ENCODE data around the gene TAP2.
"Not testable (repeated sequence)": the region's sequence is repeated elsewhere in the genome, so short reads cannot be mapped to it uniquely, and the experiment has no call there.

TAP2 gene

DNA sequence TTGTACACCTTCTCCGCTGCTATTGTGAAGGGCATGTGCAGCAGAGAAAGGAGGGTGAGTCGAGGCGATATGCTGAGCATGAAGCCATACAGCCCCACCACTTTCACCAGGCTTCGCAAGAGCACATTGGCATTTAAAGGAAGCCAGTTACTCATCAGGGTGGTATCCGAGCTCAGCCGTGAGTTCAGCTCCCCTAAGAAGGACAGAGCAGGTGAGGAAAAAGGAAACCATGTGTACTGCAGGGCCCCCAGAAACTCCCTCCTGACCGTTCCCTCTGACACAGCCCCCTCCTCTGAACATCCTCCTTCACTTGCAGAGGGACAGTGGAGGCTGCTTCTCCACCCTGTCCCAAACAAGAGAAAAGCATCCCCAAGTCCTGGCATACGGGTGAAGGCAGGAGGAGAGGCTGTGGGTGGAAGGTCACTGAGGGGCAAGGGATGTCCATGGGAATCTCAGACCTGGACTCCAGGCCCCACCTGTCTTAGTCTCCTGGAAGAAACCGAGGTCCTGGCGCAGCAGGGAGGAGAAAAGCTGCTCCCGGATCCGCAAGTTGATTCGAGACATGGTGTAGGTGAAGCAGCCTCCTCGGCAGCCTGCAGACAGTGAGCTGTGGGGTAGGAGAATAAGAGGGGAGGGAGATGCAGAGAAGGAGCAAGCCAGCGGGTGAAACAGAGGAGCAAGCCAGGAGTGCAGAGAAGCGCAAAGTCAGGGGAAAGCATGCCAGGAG lies 3.2 kb downstream of the TAP2 start:
- no peak for DNase-seq (ENCODE audit: low read depth in 2 of 2)

DNA sequence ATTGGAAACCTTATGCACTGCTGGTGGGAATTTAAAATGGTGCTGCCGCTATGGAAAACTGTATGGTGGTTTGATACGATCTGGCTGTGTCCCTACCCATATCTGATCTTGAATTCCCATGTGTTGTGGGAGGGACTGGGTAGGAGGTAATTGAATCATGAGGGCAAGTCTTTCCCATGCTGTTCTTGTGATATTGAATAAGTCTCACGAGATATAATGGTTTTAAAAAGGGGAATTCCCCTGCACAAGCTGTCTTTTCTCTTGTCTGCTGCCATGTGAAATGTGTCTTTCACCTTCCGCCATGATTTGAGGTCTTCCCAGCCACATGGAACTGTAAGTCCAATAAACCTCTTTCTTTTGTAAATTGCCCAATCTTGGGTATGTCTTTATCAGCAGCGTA lies 4.9 kb downstream of the TAP2 start:
- DNase-seq (ENCODE audit: low read depth in 2 of 2): no peak

DNA sequence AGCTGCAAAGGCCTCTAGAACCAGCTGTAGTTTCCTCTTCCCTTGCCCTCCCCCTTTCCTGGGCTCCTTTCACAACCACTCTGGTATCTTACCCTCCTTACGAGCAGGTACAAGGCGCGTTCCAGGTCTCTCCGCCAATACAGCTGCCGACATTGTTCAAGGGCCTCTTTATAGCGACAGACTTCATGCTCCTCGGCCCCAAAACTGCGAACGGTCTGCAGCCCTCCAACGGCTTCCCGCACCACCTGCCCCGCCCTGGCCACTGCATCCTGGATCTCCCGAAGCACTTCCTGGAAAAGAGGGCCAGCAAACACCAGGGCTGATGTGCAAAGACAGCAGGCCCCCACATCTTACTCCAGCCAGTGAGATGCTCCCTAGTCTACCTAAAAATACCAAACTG lies 6.0 kb downstream of the TAP2 start:
- no peak for DNase-seq (ENCODE audit: low read depth in 2 of 2)

- DNase-seq (ENCODE audit: low read depth in 2 of 2): no peak
Observed at GRCh38 chr6:32830936-32831335, 7.6 kb downstream of the TAP2 start.

GRCh38 chr6:32830017-32830416 lies 8.5 kb downstream of the TAP2 start:
- DNase-seq (ENCODE audit: low read depth in 2 of 2): no peak

DNA sequence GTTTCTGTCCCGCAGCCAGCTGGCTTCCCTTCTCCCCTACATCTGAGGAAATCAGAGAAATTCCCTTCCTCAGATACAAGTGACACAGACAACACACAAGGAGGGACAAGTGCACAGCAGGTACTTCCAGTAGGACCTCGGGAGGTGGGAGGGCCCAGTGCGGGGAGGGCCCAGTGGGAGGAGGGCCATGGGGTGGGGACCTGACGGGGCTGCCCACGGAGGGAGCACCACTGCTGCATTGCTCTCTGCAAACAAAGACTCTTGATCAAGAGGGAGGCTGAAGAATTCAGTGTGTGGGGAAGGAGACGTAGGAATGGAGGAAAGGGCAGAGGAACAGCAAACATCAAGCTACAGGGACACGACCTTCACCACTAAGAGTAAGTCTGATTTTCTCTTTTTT lies 9.0 kb downstream of the TAP2 start:
- DNase-seq (ENCODE audit: low read depth in 2 of 2): no peak

DNA sequence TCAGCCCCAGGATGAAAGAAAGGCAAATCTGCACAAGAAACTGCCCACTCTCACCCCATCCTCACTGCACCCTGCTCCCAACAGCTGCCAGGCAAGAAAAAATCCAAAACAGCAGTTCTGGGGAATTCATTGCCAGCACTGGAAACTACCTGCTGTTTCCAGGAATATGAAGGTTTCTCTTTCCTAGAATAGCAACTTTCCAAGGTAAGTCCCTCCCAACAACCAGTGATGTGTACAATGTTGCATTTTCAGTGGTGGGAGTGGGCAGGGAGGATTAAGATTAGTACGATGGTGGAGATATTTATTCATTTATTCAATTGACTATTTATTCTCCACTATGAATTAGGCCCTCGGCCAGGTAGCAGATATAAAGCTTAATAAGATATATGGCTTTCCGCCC lies 11.5 kb downstream of the TAP2 start:
- DNase-seq (ENCODE audit: low read depth in 2 of 2): no peak

GRCh38 chr6:32825966-32826365 lies 12.6 kb downstream of the TAP2 start:
- no peak for DNase-seq (ENCODE audit: low read depth in 2 of 2)

- no peak for DNase-seq (ENCODE audit: low read depth in 2 of 2)
Observed at GRCh38 chr6:32819729-32820128, 18.8 kb downstream of the TAP2 start.

DNA sequence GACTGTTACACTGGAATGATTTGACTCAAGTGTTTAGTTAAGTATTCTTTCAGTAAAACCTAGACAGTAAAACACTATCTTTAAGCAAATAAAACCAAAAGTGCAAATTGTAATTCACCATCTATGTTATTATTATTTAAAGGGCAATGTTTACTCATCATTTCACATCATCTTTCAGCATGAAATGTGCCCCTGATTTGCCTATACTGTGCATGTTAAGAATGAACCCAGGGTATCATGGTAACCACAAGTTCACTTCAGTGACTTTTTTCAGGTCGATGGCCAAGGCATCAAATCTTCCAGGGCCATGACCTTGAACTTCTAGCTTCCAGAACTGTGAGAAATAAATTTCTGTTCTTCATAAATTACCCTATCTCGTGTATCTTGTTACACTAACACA lies 19.7 kb downstream of the TAP2 start:
- DNase-seq (ENCODE audit: low read depth in 2 of 2): no peak

DNA sequence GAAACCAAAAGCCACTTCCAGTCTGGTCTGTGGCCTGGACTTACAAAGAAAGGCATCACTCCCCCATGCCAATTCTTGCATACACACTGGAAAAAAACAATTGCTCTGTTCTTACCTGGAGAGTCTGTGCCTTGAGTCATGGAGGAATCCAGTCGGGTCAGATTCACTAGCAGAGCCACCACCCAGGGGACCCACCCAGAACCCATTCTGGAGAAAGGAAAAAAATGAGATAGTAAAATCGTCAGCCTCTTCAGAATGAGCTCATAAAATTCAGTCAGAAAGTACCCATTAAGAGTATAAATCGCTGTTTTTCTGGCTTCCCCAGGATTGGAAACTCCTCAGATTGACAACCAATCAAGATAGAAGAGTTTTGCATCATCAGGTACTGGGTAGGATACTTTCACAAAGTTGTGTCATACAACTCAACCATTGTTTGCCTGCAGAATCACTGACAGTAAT lies 21.8 kb downstream of the TAP2 start, which contains the start of gene HLA-DOB:
HLA-DOB (minus strand) TSS at position 257 of the 459 bp plus-strand sequence; CDS start at position 206, 51 bp downstream.
- no peak for DNase-seq (ENCODE audit: low read depth in 2 of 2)

GRCh38 chr6:32815996-32816395 lies 22.5 kb downstream of the TAP2 start:
- DNase-seq (ENCODE audit: low read depth in 2 of 2): no peak

DNA sequence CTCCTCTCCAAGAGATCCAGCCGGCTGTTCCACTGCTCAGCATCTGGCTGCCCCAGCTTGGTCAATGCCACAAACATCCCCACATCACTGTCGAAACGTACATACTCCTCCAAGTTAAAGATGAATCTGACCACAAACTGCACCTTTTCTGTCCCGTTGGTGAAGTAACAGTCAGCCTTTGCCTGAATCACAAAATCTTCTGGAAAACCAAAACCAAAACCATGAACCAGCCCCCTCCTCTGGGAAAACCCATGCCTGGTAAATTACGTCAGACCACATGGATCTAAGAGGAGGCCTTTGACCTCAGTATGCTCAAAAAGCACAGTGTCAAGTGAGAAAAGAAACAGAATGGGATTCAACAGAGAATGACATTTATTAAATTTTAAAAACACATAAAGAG lies 23.4 kb downstream of the TAP2 start:
- DNase-seq (ENCODE audit: low read depth in 2 of 2): no peak

DNA sequence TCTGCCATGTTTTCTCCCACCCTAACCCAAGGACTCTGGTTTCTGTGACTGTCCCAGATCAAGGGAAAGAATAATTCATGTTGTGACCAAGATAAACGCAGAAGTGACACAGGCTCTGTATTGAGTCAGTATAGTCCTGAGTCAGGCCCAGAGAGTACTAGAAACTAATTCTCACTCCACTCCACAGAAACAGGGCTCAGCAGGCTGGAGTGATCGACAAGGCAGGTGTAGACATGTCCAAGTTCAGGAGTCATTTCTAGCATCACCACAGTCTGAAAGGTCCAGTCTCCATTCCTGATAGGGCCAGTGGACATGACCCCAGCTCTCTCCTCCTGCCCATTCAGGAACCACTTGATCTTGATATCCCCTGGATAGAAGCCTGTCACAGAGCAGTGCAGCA lies 24.4 kb downstream of the TAP2 start:
- DNase-seq (ENCODE audit: low read depth in 2 of 2): no peak

GRCh38 chr6:32809171-32809570 lies 29.4 kb downstream of the TAP2 start:
- no peak for DNase-seq (ENCODE audit: low read depth in 2 of 2)

- no peak for DNase-seq (ENCODE audit: low read depth in 2 of 2)
Observed at GRCh38 chr6:32807020-32807580, 31.4 kb downstream of the TAP2 start.

DNA sequence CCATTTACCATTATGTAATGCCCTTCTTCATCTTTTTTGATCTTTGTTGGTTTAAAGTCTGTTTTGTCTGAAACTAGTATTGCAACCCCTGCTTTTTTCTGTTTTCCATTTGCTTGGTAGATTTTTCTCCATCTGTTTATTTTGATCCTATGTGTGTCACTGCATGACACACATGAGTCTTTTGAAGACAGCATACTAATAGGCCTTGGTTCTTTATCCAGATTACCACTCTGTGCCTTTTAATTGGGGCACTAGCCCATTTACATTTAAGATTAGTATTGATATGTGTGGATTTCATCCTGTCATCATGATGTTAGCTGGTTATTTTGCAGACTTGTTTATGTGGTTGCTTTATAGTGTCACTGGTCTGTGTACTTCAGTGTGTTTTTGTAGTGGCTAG lies 33.1 kb downstream of the TAP2 start:
- DNase-seq (ENCODE audit: low read depth in 2 of 2): not testable (repeated sequence)

DNA sequence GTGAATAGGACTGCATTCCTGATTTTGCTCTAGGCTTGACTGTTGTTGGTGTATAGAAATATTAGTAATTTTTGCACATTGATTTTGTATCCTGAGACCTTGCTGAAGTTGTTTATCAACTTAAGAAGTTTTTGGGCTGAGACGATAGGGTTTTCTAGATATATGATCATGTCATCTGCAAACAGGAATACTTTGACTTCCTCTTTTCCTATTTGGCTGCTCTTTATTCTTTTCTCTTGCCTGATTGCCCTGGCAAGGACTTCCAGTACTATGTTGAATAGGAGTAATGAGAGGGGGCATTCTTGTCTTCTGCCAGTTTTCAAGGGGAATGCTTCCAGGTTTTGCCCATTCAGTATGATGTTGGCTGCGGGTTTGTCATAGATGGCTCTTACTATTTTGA lies 35.1 kb downstream of the TAP2 start:
- no peak for DNase-seq (ENCODE audit: low read depth in 2 of 2)

- DNase-seq (ENCODE audit: low read depth in 2 of 2): no peak
Observed at GRCh38 chr6:32799740-32800139, 38.8 kb downstream of the TAP2 start.

GRCh38 chr6:32799168-32799567 lies 39.4 kb downstream of the TAP2 start:
- no peak for DNase-seq (ENCODE audit: low read depth in 2 of 2)

GRCh38 chr6:32796848-32797776 lies 41.4 kb downstream of the TAP2 start:
- peak; percentile 52 to 60 for DNase-seq (ENCODE audit: low read depth in 2 of 2)

DNA sequence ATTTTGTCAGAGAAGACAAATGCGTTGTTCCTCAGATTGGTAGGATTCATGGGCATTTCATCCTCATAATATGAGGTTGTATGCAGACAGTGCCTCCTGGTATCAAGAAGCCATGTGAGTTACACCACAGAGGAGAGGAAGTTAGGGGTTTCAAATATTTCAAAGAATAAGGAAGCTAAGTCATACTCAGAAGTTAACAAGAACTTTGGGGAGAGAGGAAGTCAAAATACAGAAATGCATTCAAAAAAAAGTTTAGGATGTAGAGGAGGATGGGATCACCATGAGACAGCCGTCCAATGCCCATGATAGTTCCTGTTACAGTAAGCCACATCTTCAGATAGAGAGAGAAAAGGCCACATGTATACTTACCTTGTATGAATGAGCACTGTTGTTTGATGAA lies 44.0 kb downstream of the TAP2 start:
- no peak for DNase-seq (ENCODE audit: low read depth in 2 of 2)
